ENCODE results near the gene SREBF2. TPM values are rescaled to one million over a fixed set of nuclear protein-coding genes. Genes with fewer than 3 reads are reported as not detected.

The SREBF2 gene
- total and polyA plus RNA-seq, 10 of the 15 experiments (the other 5 are each of a cell fraction or from before 2014, with no cell fraction given), result 2.4 to 177 (median 78.8) TPM

GRCh38 chr22:41925783-41926460 is 93.0 kb downstream of the SREBF2 start (continued):
- TF ChIP-seq, protein P1, sequence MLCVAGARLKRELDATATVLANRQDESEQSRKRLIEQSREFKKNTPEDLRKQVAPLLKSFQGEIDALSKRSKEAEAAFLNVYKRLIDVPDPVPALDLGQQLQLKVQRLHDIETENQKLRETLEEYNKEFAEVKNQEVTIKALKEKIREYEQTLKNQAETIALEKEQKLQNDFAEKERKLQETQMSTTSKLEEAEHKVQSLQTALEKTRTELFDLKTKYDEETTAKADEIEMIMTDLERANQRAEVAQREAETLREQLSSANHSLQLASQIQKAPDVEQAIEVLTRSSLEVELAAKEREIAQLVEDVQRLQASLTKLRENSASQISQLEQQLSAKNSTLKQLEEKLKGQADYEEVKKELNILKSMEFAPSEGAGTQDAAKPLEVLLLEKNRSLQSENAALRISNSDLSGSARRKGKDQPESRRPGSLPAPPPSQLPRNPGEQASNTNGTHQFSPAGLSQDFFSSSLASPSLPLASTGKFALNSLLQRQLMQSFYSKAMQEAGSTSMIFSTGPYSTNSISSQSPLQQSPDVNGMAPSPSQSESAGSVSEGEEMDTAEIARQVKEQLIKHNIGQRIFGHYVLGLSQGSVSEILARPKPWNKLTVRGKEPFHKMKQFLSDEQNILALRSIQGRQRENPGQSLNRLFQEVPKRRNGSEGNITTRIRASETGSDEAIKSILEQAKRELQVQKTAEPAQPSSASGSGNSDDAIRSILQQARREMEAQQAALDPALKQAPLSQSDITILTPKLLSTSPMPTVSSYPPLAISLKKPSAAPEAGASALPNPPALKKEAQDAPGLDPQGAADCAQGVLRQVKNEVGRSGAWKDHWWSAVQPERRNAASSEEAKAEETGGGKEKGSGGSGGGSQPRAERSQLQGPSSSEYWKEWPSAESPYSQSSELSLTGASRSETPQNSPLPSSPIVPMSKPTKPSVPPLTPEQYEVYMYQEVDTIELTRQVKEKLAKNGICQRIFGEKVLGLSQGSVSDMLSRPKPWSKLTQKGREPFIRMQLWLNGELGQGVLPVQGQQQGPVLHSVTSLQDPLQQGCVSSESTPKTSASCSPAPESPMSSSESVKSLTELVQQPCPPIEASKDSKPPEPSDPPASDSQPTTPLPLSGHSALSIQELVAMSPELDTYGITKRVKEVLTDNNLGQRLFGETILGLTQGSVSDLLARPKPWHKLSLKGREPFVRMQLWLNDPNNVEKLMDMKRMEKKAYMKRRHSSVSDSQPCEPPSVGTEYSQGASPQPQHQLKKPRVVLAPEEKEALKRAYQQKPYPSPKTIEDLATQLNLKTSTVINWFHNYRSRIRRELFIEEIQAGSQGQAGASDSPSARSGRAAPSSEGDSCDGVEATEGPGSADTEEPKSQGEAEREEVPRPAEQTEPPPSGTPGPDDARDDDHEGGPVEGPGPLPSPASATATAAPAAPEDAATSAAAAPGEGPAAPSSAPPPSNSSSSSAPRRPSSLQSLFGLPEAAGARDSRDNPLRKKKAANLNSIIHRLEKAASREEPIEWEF (IDR thresholded peaks at IDR 0.05; ENCODE audit: insufficient replicate concordance, low read depth, low read length), result no peak
- TF ChIP-seq POLR2AphosphoS5 (IDR thresholded peaks at IDR 0.05; ENCODE audit: low read length) (no peak), CHD4 (IDR thresholded peaks at IDR 0.05) (no peak), PAX8 (IDR thresholded peaks at IDR 0.05) (no peak), IKZF2 (IDR thresholded peaks at IDR 0.05) (peak in 1 of 2 experiments; percentile 32; a peak in 1 of 4 replicates), EP300 (IDR thresholded peaks at IDR 0.05; ENCODE audit: borderline replicate concordance in 1 of 2, control insufficient read depth in 1 of 2, low read depth in 2 of 2, low read length in 2 of 2) (no peak), CHD1 (IDR thresholded peaks at IDR 0.05; ENCODE audit: low read depth, low read length) (peak; percentile 79; the same call in 1 of the 2 replicates), ZNF622 (IDR thresholded peaks at IDR 0.05) (no peak), MEF2B (IDR thresholded peaks at IDR 0.05; ENCODE audit: partially characterized antibody, poor library complexity, severe bottlenecking) (no peak), ZNF384 (IDR thresholded peaks at IDR 0.05; ENCODE audit: borderline replicate concordance, low read depth, low read length) (no peak), EGR1 (IDR thresholded peaks at IDR 0.05; ENCODE audit: borderline replicate concordance in 1 of 2, low read depth in 2 of 2, low read length in 2 of 2) (peak in 1 of 2 experiments; percentile 40; a peak in 1 of 3 replicates), ZNF687 (IDR thresholded peaks at IDR 0.05) (no peak; the same call in 1 of the 2 replicates), YY1 (IDR thresholded peaks at IDR 0.05; ENCODE audit: low read depth, low read length) (peak; percentile 68), YBX1 (IDR thresholded peaks at IDR 0.05) (no peak), ASH2L (IDR thresholded peaks at IDR 0.05; ENCODE audit: borderline replicate concordance, low read depth) (no peak), ZBED1 (IDR thresholded peaks at IDR 0.05; ENCODE audit: borderline replicate concordance) (no peak), KDM1A (IDR thresholded peaks at IDR 0.05; ENCODE audit: borderline replicate concordance) (no peak)
- TF ChIP-seq, protein P2, sequence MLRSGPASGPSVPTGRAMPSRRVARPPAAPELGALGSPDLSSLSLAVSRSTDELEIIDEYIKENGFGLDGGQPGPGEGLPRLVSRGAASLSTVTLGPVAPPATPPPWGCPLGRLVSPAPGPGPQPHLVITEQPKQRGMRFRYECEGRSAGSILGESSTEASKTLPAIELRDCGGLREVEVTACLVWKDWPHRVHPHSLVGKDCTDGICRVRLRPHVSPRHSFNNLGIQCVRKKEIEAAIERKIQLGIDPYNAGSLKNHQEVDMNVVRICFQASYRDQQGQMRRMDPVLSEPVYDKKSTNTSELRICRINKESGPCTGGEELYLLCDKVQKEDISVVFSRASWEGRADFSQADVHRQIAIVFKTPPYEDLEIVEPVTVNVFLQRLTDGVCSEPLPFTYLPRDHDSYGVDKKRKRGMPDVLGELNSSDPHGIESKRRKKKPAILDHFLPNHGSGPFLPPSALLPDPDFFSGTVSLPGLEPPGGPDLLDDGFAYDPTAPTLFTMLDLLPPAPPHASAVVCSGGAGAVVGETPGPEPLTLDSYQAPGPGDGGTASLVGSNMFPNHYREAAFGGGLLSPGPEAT (IDR thresholded peaks at IDR 0.05; ENCODE audit: low read depth), result no peak
- TF ChIP-seq, protein P3, sequence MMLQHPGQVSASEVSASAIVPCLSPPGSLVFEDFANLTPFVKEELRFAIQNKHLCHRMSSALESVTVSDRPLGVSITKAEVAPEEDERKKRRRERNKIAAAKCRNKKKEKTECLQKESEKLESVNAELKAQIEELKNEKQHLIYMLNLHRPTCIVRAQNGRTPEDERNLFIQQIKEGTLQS (IDR thresholded peaks at IDR 0.05; ENCODE audit: borderline replicate concordance, extremely low read depth, low read depth, low read length), result no peak
